HT-29 (cell line): ENCODE measurements around the gene ASCC3. TPM values are rescaled to one million over a fixed set of nuclear protein-coding genes. Genes with fewer than 3 reads are reported as not detected.
"Not testable (repeated sequence)": the region's sequence is repeated elsewhere in the genome, so short reads cannot be mapped to it uniquely, and the experiment has no call there.

Experiments
- DNase-seq: peaks from one replicate; pipeline ENCODE4 v3.0.0-alpha.2; 2015; ENCODE audit warnings: low spot score
- total RNA-seq: library from RNA; depleted of rRNA; stranded (reverse); fragments of >200 nt; shearing (Covaris generic); gene quantifications from 2 replicates; pipeline ENCODE4 v1.2.3, GENCODE V29; 2014

Gene ASCC3
- total RNA-seq, 1 experiment from 2014 or later: 19.0 TPM

DNA sequence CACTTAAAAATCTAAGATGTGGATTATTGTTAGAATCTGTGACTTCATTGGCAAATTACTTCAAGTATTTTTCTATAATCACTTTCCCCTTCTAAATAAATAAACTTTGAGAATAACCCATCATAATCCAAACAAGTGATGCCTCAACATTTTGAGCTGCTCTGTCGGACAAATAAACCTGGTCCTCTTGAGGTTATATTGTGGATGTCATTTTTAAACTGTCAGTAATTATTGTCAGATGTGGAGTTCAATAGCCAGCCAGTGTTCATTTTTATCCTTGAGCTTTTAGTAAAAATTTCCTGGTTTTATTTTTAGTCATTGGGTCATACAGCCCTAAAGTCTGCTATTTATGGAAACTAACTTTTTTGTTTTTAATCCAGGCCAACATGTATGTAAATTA, 9.5 kb upstream of the ASCC3 start:
- not testable (repeated sequence) for DNase-seq

DNA sequence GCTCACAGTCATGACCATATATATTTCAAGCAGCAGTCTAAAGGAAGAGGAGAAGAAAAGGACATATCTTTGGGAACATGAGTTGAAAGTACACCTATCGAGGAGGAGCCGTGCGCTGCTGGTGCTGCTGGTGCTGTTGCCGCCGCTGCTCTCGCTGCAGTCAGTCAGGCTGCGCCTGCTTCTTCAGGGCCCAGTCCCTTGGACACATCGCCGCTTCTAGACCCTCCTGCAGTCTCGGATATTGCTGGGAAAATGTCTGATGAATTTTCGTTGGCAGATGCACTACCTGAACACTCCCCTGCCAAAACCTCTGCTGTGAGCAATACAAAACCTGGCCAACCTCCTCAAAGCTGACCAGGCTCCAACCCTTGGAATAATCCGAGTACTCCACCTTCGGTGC, 8.2 kb upstream of the ASCC3 start:
- no peak for DNase-seq

DNA sequence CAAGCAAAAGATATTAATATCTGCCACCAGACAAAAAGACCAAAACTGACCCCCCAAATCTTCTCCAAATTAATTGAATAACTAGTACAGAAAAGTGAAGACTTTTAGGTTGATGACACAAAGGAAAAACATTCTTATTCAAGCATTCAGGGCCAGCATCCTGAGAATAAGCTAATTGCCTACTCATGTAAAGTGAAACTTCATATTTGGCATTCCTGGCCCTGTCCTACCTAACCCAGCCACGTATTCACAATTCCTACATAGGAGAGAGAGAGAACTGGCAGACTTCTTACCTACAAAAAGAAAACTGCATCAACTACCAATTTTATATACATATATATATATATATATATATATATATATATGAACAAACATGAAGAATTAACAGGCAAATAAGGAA, 4.9 kb upstream of the ASCC3 start:
- DNase-seq: no peak

DNA sequence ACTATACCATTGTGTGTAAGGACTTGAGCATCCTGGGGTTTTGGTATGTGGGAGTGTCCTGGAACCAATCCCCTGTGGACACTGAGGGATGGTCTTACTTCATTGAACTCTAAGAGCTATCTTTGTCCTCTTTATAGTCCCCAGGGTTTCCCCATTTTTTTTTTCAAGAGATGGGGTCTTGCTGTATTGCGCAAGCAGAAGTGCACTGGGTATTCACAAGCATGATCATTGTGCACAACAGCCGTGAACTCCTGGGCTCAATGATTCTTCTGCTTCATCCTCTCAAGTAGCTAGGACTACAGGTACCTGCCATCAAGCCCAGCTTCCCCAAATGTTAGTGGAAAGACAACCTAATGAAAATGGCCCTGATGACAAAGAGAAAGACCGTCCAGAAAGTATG, 2.2 kb upstream of the ASCC3 start:
- no peak for DNase-seq

DNA sequence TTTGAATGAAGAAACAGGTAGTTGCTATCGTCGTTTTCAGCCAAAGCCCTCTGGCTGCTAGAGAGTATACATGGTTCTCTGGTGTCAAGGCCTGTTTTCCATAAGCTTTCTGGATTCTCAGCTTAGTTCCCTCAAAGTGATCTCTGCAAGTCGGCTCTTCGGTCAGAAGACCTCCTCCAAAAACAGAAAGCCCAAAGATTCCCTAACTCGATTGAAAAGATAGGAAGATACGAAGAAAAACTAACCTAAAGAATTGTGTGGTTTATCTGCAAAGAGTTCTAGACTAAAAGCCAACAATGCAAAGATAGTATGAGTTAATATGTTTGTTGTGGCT, 545 bp upstream of the ASCC3 start:
- no peak for DNase-seq

DNA sequence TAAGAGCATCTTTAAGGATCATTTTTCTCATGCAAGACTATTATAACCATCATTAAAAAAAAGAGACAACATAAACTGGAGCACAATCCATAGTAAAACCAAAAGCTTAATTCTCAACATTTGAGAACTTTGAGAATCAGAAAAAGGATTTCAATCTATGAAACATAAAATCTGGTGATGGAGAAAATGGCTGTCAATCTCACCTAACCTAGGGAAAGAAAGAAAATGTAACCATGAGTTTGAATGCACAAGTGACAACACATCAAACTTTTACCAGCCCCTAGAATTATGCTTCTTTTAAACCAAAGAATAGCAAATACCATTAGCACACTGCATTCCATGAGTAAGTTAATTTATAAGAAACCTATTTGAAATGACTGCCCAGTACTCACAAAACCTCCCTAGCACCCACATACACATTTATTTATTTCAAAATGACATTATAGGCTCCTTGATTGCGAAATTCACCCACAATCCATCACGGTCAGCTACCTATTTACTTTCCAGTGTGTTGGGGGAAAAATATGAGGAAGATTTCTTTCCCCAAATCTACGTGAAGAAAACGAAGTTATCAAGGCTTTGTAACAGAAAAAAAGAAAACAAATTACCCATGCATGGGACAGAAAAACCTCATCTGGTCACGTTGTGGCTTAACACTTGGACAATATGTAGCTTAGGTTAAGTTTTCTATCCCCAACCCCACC, 828 bp downstream of the ASCC3 start:
- peak; percentile 56 for DNase-seq

DNA sequence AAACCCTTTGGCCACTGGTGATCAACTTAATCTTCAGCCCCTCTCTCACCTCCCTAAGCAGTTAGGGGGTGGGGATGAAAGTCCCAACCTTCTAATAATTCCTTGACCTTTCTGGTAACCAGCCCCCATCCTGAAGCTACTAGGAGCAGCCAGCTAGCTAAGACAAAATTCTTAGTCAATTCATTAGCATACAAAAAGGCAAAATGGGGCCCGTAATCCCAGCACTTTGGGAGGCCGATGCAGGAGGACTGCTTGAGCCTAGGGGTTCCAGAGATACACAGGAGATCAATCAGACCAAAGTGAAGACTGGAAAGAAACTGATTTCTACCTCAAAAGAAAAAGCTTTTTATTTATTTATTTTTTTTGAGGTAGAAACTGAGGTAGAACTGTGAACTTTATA, 1.8 kb downstream of the ASCC3 start:
- no peak for DNase-seq

DNA sequence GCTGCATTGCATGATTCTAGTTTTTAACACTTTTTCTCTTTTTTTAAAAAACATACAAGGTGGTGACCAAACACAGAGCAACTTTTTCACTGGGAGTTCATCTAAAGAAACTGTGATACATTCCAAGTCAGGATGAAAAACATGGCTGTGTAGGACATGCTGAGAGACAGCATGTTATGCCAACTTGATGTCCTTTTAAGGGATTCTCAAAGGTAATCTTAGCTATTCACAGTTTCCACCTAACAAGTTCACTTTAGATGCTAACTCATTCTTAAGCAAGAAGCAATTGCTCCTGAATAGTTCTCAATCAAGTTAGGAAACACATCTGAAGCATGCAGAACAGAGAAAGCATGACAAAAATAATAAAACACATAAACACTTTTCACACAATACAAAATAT, 3.3 kb downstream of the ASCC3 start:
- DNase-seq: no peak

DNA sequence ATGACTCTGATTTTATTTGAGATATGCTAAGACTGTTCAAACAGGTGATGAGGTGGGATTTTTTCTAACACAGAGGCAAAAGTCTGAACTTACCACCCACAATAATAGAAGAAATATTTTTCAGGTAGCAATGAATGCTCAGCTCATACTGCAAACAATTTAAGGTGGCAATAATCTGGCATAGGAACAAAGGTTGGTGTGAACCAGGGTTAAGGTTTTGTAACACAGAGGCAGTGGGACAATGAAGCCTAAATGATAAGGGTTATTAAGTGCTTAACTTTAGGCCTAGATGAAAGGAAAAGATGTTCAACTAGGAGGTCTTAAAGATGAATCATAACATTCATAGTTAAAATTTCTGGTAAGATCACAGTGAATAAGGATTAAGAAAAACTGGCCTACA, 4.9 kb downstream of the ASCC3 start:
- no peak for DNase-seq

DNA sequence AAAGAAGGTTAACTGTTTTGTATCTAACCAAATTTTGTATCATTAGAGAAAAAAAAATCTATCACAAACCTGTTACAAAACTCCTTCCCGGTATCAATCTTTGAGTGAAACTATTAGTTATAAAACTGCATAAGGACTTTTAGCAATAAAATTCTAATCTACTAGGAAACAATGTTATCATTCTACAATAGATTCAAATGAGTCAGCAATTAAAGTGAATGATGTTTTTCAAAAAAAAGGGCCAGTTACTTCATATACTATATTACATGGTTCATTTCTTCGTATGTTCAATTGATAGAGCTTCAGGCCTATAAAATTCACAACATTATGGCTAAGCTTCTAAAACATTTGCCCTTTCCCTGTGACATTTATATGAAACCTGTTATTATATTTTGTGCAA, 15.6 kb downstream of the ASCC3 start:
- no peak for DNase-seq

DNA sequence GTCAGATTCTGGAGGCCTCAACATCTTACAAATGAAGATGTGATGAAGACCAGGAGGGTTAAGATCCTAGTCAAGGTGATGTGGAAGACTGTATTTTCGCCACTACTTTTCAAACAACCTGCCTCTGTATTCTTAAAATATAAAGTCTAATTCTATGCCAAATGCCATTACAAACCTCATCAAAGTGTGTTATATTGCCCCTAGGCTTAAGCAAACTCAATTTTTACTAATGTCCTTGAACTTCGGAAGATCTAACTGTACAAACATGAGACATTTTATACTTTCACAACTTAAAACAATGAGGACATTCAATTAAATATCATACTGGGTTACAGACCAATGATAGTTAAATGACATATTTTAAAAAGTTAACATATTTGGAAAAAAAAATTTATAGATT, 19.1 kb downstream of the ASCC3 start:
- no peak for DNase-seq

DNA sequence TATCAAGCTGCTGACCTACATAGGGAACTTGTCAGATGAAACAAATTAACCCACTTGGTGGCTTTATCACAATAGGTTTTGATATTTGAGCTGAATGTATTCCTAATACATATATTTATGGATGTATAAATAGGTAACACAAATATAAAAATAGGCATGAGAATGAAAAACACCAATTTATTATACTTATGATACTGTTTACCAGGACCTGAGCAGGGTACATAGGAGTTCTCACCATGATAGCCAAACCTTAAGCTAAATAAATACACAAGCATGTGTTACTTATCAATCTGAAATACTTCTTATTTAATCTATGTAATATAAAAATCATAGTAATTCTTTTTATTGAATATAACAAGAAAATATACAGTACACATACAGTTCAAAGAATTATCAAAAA, 25.0 kb downstream of the ASCC3 start:
- DNase-seq: no peak

DNA sequence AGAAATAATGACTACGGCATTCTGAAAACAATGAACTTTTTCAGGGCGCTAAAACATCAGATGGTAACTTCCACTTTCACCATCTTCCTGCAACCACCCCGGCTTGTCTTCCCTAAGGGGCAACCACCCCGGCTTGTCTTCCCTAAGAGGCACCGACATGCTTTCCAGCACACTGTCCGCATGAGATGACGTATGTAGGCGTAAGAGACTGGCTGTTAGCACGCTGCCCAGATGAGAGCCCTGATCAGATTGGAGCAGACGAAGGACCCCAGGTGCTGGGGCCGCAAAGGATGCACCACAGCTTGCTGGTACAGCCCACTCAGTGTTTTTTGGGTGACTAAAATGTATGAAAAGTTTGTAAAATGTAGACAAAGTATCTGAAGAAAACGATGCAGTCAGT, 29.3 kb downstream of the ASCC3 start:
- DNase-seq: no peak

DNA sequence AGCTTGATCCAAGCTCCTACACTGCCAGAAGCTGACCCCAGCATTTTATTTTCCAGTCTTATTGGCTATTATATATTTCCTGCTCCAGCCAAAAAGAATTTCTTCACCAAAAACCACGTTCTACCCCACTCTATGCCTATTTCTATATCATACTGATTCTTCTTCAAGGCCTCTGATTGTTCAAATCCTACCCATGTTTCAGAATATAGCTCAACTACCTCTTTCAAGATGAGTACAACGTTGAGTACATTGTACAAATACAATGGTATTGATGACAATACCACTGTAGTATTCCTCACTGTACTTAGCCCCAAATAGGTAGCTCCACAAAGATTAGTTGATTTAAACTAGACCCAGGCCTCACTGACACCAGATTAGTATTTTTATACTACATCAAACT, 31.0 kb downstream of the ASCC3 start:
- DNase-seq: no peak

DNA sequence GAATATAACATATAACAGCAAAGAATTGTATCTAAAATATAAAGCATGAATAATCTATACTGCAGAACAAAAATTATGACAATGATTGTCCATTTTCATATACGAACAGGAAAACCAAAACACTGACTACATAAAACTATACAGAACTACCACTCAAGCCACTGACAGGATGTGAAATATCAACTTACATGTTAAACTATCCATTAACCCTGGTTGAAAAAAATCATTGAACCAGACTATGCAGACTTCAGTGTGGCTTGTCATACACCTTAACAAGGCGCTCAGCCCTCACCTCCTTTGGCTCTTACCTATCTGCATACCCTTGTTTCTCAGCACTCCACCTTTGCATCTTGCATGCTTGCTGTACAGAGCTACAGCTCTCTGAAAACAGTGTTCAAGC, 34.9 kb downstream of the ASCC3 start:
- no peak for DNase-seq

DNA sequence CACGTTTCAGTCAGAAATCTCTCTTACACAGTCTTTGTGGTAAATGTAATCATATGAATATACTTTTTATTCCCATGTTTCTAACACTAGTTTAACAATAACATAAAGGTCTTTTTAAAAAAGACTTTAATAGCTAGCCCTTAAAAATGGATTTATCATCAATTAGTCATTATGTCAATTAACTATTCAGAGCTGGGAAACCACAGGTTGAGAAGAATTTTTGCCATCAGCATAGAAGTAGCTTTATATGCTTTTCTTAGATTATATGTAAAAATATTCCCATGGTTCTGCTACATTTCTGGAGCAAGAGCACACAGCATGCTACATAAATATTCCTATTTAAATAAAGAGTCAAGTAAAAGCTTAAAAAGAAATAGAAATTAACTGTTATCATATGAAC, 35.5 kb downstream of the ASCC3 start:
- DNase-seq: no peak

DNA sequence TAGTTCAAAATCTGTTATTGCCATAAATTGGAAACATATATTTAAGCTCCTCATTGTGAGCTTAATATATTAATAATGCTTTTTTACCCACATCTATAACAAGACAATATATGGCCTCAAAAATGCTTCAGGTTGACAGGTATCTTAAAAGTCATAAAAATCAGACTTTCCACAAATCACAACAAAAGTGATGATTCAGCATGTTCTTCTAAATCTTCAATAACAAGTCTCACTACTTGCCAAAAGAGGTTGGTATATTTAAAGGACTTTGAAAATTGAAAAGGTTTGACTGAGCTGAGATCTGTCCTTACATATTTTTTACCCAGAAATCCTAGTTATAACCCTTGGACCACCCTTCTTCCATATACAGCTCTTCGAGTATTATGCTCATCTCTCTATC, 41.7 kb downstream of the ASCC3 start:
- DNase-seq: no peak

DNA sequence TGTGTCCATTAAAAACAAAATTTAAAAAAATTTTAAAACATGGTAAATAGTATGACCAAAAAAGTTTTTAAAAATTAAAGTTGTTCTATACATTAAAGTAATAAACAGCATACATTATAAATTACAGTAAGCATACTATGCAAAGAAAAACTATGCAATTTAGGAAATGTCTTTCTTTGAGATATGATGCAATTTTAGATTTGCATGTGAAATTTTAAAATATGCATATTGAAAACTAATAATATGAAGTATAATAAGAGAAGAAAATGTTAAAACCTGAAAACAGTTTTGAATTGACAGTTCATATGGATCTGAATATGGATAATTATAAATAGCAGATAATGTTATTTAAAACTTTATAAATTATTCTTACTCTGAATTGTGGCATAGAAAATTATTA, 43.1 kb downstream of the ASCC3 start:
- DNase-seq: no peak

DNA sequence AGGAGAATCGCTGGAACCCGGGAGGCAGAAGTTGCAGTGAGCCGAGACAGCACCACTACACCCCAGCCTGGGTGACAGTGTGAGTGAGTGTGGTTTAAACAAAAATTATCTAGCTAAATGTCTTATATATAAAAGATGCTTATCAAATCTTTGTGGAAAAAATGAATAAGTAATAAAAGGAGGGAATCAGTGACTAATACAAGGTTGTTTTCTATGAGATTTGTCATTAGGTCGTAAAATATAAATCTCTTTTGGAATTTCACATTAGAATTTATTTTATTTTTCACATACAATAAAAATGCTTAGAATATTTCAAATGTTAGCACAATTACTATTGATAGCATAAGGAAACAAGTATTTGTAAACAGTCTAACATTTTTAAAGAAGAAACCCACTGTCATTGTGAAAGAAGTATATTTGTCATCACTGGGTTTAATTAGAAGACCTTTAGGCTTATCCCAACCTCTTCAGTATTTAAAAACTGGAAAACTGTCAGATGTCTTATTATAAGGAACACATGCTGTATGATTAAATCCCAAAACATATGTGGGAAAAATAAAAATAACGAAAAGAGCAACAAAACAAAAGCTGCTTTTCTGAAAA, 47.1 kb downstream of the ASCC3 start:
- DNase-seq: no peak

DNA sequence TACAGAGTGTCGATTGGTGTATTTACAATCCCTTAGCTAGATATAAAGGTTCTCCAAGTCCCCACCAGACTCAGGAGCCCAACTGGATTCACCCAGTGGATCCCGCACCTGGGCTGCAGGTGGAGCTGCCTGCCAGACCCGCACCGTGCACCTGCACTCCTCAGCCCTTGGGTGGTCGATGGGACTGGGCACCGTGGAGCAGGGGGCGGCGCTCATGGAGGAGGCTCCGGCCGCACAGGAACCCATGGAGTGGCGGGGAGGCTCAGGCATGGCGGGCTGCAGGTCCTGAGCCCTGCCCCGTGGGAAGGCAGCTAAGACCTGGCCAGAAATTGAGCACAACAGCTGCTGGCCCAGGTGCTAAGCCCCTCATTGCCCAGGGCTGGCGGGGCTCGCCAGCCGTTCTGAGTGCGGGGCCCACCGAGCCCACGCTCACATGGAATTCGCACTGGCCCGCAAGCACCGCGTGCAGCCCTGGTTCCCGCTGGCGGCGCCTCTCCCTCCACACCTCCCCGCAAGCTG, 52.0 kb downstream of the ASCC3 start:
- not testable (repeated sequence) for DNase-seq

DNA sequence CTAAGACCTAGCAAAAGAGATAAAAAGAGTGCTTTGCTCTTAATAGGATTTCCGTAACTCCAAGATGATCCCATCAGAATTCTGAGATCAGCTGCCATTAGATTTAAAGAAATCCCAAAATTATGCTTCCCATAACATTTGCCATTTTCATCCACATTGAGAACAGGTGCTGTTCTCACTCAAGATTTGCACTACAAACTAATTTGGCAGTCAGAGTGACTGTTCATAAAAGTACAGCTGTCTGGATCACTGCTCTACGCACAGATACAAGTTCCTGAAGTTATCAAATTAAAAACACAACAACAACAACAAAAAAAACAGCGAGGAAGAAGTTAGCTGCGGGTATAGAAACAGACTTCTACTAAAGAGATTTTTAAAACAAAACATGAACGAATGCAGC, 58.1 kb downstream of the ASCC3 start:
- no peak for DNase-seq

DNA sequence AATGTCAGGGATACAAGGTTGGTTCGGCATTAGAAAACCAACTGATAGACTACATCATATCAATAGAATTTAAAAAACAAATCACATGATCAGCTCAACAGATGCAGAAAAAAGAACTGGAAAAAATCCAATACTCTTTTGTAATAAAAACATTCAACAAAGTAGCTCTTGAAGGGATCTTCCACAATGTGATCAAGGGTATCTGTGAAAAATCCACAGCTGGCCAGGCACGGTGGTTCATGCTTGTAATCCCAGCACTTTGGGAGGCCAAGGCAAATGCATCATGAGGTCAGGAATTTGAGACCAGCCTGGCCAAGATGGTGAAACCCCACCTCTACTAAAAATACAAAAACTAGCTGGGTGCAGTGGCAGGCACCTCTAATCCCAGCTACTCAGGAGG, 63.1 kb downstream of the ASCC3 start:
- no peak for DNase-seq

DNA sequence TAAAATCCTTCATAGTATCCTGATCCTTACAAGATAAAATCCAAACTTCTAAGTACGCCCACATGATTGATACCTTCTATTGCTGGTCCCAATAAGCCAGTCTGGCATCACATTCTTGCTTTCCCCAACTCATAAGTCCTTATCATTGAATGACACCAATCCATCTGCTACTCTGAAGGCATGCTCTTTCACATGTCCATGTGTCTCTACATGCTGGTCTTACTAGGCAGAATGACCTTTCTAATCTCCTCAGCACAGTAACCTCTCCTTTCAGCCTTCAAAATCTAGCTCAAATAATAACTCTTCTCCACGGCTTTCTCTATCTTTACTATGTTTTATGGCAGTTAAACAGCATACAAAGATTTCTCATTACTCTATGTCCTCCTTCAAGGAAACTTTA, 71.1 kb downstream of the ASCC3 start:
- no peak for DNase-seq

DNA sequence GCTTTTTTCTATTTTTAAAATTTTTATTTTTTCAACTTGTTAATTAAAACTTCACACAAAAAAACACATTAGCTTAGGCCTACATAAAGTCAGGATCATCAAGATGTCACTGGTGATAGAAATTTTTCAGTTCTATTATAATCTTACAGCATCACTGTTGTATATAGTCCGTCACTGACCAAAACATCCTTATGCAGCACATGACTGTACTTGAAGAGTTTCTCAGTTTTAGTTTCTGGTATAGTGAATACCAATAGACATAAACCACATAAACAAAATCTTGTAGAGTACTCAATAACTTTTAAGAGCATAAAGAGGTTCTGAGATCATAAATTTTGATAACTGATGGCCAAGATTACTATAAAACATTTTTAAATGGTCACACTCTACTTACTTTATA, 71.8 kb downstream of the ASCC3 start:
- no peak for DNase-seq
